Testis (tissue), 3 donors: ENCODE results near the gene SEPTIN14. TPM values are rescaled to one million over a fixed set of nuclear protein-coding genes. Genes with fewer than 3 reads are reported as not detected.
"Not testable (repeated sequence)": the region's sequence is repeated elsewhere in the genome, so short reads cannot be mapped to it uniquely, and the experiment has no call there.

Source experiments
- DNase-seq: peaks from one replicate; pipeline ENCODE4 v3.0.0-alpha.2; 2019
- H3K27ac ChIP-seq, 2 donors: fragments of 200-600 bp; sonication (generic); one replicate each; pipeline ENCODE4 v1.5.1; 2019
- H3K27me3 ChIP-seq: fragments of 200-600 bp; sonication (generic); one replicate; pipeline ENCODE4 v1.5.1; 2019
- H3K36me3 ChIP-seq: fragments of 200-600 bp; sonication (generic); one replicate; pipeline ENCODE4 v1.5.1; 2017; ENCODE audit warnings: low read depth; ENCODE audit errors: missing control alignments
- H3K4me1 ChIP-seq: fragments of 200-600 bp; sonication (generic); one replicate; pipeline ENCODE4 v1.5.1; 2019
- H3K4me3 ChIP-seq, 2 donors: fragments of 200-600 bp; sonication (generic); one replicate each; pipeline ENCODE4 v1.5.1; 2017 to 2019
- H3K9me3 ChIP-seq: fragments of 200-600 bp; sonication (generic); one replicate; pipeline ENCODE4 v1.5.1; 2017
- CTCF ChIP-seq, 3 experiments: fragments of 450-650 bp in 2 of 3; fragments of 200-600 bp in 1 of 3; sonication (generic) in 1 of 3; IDR thresholded peaks; one replicate each; pipeline ENCODE4 v1.5.1; 2016 to 2019; ENCODE audit warnings: antibody characterized with exemption in 3 of 3, mild to moderate bottlenecking in 2 of 3, moderate library complexity in 1 of 3
- POLR2A ChIP-seq: fragments of 450-650 bp; IDR thresholded peaks from one replicate; pipeline ENCODE4 v1.6.1; 2017; ENCODE audit warnings: antibody characterized with exemption, mild to moderate bottlenecking, moderate library complexity
- WGBS, 2 donors: methylation state at CpG; one replicate each; pipeline ENCODE4 v1.1.5; 2018; 5-methylcytosine and 5-hydroxymethylcytosine counted together
- intact Hi-C: fragments of 100-400 bp; cut with DNase I; formaldehyde crosslinking; loops from one replicate; pipeline ENCODE4 v1.15.1; 2023; ENCODE audit warnings: low total_unique reads
- polyA plus RNA-seq: library from polyadenylated mRNA; stranded (reverse); fragments of 350-450 nt; fragmentation: Illumina TruSeq; extraction: RNeasy Lipid Tissue Mini Kit (QIAGEN cat#74804); gene quantifications from one replicate; pipeline ENCODE4 v1.2.3, GENCODE V29; 2014; ENCODE audit warnings: low read depth, low replicate concordance; ENCODE audit not compliant: insufficient read depth
- total RNA-seq, 2 donors: library from RNA; depleted of rRNA; stranded (reverse); fragments of >200 nt; gene quantifications; one replicate each; pipeline ENCODE4 v1.2.3, GENCODE V29; 2016

SEPTIN14 gene
- total and polyA plus RNA-seq, 3 donors from 2014 or later: 30.6 to 81.4 (median 58.3) TPM

GRCh38 chr7:55794527-55794926 is 68.0 kb downstream of the SEPTIN14 start:
- DNase-seq: no peak
- Histone ChIP-seq H3K27ac (no peak overlapping the region), H3K27me3 (no peaks in the 10 kb centered on the region), H3K9me3 (no peaks in the 10 kb centered on the region), H3K4me1 (no peaks in the 10 kb centered on the region), H3K36me3 (no peaks in the 10 kb centered on the region), H3K4me3 (no peak overlapping the region)
- WGBS, 2 donors: 85 to 88% methylated on average over 10 of the region's 10 CpGs
- no peak for TF ChIP-seq CTCF (IDR thresholded peaks at IDR 0.05)
- TF ChIP-seq POLR2A: no peak
- intact Hi-C loops: no loop called here

GRCh38 chr7:55792048-55792447 is 70.5 kb downstream of the SEPTIN14 start:
- intact Hi-C loops: no loop called here
- H3K27ac ChIP-seq: no peak overlapping the region
- DNase-seq: no peak
- no peak for TF ChIP-seq CTCF (IDR thresholded peaks at IDR 0.05)
- TF ChIP-seq POLR2A: no peak
- WGBS, 2 donors: 88 to 92% methylated on average over 5 of the region's 5 CpGs
- H3K36me3 ChIP-seq: no peaks in the 10 kb centered on the region
- H3K9me3 ChIP-seq: no peaks in the 10 kb centered on the region
- no peaks in the 10 kb centered on the region for H3K4me1 ChIP-seq
- H3K4me3 ChIP-seq: no peak overlapping the region
- no peaks in the 10 kb centered on the region for H3K27me3 ChIP-seq

GRCh38 chr7:55787796-55788195 is 74.8 kb downstream of the SEPTIN14 start:
- TF ChIP-seq CTCF (IDR thresholded peaks at IDR 0.05): no peak
- TF ChIP-seq POLR2A: no peak
- Histone ChIP-seq H3K4me3 (no peak overlapping the region), H3K36me3 (no peaks in the 10 kb centered on the region), H3K27ac (no peak overlapping the region), H3K4me1 (no peaks in the 10 kb centered on the region), H3K27me3 (no peaks in the 10 kb centered on the region), H3K9me3 (no peaks in the 10 kb centered on the region)
- DNase-seq: no peak
- WGBS, 2 donors: 90 to 92% methylated on average over 6 of the region's 6 CpGs
- intact Hi-C loops: no loop called here

GRCh38 chr7:55786901-55787300 is 75.7 kb downstream of the SEPTIN14 start:
- intact Hi-C loops: no loop called here
- no peaks in the 10 kb centered on the region for H3K4me1 ChIP-seq
- H3K27ac ChIP-seq: no peak overlapping the region
- H3K27me3 ChIP-seq: no peaks in the 10 kb centered on the region
- H3K9me3 ChIP-seq: no peaks in the 10 kb centered on the region
- no peak overlapping the region for H3K4me3 ChIP-seq
- DNase-seq: no peak
- H3K36me3 ChIP-seq: no peaks in the 10 kb centered on the region
- no peak for TF ChIP-seq POLR2A
- 82 to 93% methylated on average over 7 of the region's 7 CpGs for whole genome bisulfite sequencing, 2 donors

GRCh38 chr7:55785444-55785843 is 77.1 kb downstream of the SEPTIN14 start:
- H3K4me1 ChIP-seq, H3K27ac ChIP-seq, DNase-seq, intact Hi-C loops, H3K4me3 ChIP-seq, H3K27me3 ChIP-seq, H3K9me3 ChIP-seq, H3K36me3 ChIP-seq: not testable (repeated sequence)
- 89 to 93% methylated on average over 7 of the region's 7 CpGs for WGBS, 2 donors

GRCh38 chr7:55784151-55784550 is 78.4 kb downstream of the SEPTIN14 start:
- Histone ChIP-seq H3K4me3 (no peak overlapping the region), H3K27ac (no peak overlapping the region), H3K27me3 (no peaks in the 10 kb centered on the region), H3K9me3 (no peaks in the 10 kb centered on the region), H3K4me1 (no peaks in the 10 kb centered on the region), H3K36me3 (no peaks in the 10 kb centered on the region)
- TF ChIP-seq CTCF (IDR thresholded peaks at IDR 0.05) (no peak), POLR2A (no peak)
- intact Hi-C loops: no loop called here
- WGBS, 2 donors: 84 to 88% methylated on average over 3 to 4 of the region's 4 CpGs
- DNase-seq: no peak
